Stimulated activated CD8-positive, alpha-beta memory T cell treated with anti-CD3 and anti-CD28 coated beads, Interleukin-7, amount 100 ng/mL, for 4 hours (primary cell): ENCODE results near the gene PXDN.
"Not testable (repeated sequence)": the region's sequence is repeated elsewhere in the genome, so short reads cannot be mapped to it uniquely, and the experiment has no call there.

ENCODE experiments used
- DNase-seq, 2 donors: peaks; one replicate each; pipeline ENCODE4 v3.0.0-alpha.2; 2020; ENCODE audit warnings: low read depth in 2 of 2

The PXDN gene

GRCh38 chr2:1774929-1775328 is 30.6 kb upstream of the PXDN start:
- DNase-seq = no peak

- no peak for DNase-seq
Observed at GRCh38 chr2:1773883-1774282, 29.6 kb upstream of the PXDN start.

- no peak for DNase-seq
Observed at GRCh38 chr2:1772471-1773267, 28.4 kb upstream of the PXDN start.

GRCh38 chr2:1771626-1772280 is 27.4 kb upstream of the PXDN start:
- no peak for DNase-seq

- no peak for DNase-seq
Observed at GRCh38 chr2:1770566-1771380, 26.5 kb upstream of the PXDN start.

GRCh38 chr2:1769703-1770422 is 25.5 kb upstream of the PXDN start:
- DNase-seq = peak in 1 of 2 donors; percentile 23

- no peak for DNase-seq
Observed at GRCh38 chr2:1767939-1768691, 23.8 kb upstream of the PXDN start.

- DNase-seq = no peak
Observed at GRCh38 chr2:1766851-1767811, 22.8 kb upstream of the PXDN start.

GRCh38 chr2:1766425-1766824 is 22.1 kb upstream of the PXDN start:
- no peak for DNase-seq

- DNase-seq = not testable (repeated sequence)
Observed at GRCh38 chr2:1765201-1765600, 20.9 kb upstream of the PXDN start.

- no peak for DNase-seq
Observed at GRCh38 chr2:1759611-1759930, 15.3 kb upstream of the PXDN start.

- no peak for DNase-seq
Observed at GRCh38 chr2:1758774-1759610, 14.7 kb upstream of the PXDN start.

GRCh38 chr2:1758171-1758570 is 13.9 kb upstream of the PXDN start:
- DNase-seq = no peak

GRCh38 chr2:1757567-1757966 is 13.3 kb upstream of the PXDN start:
- DNase-seq = no peak

GRCh38 chr2:1757146-1757545 is 12.8 kb upstream of the PXDN start:
- DNase-seq = not testable (repeated sequence)

GRCh38 chr2:1756456-1756855 is 12.1 kb upstream of the PXDN start:
- DNase-seq = no peak

- DNase-seq = no peak
Observed at GRCh38 chr2:1755436-1756191, 11.3 kb upstream of the PXDN start.

- DNase-seq = no peak
Observed at GRCh38 chr2:1754461-1755170, 10.3 kb upstream of the PXDN start.
